ENCODE measurements around the gene PRKCE.

GRCh38 chr2:45746888-45747287 lies 95.4 kb downstream of the PRKCE start:
- no peak for TF ChIP-seq ZNF274 (IDR thresholded peaks at IDR 0.05; ENCODE audit: low read depth, low read length)
- no peak for TF ChIP-seq YY1 (IDR thresholded peaks at IDR 0.05; ENCODE audit: insufficient read depth, insufficient read length)

Measured in NT2/D1 (cell line).